GM19372 (cell line): ENCODE results near the gene THRAP3.
"Not testable (repeated sequence)": the region's sequence is repeated elsewhere in the genome, so short reads cannot be mapped to it uniquely, and the experiment has no call there.

Source experiments
- ATAC-seq: cut with Tn5 transposase; IDR thresholded peaks from one replicate; pipeline ENCODE4 v1.9.1; 2021; ENCODE audit warnings: mild to moderate bottlenecking, low read depth, moderate library complexity; ENCODE audit not compliant: unreplicated experiment

THRAP3 gene

GRCh38 chr1:36223996-36224536, at the start of gene THRAP3:
Gene THRAP3, plus strand, starts transcription at chr1:36224443. Its CDS starts 58,121 bp downstream, at chr1:36282564.
- ATAC-seq, result peak; percentile 91

- no peak for ATAC-seq
Observed at GRCh38 chr1:36174713-36175112, 49.5 kb upstream of the THRAP3 start.

- ATAC-seq, result no peak
Observed at GRCh38 chr1:36175137-36176095, 48.8 kb upstream of the THRAP3 start.

GRCh38 chr1:36176106-36176949, 47.9 kb upstream of the THRAP3 start:
- ATAC-seq, result no peak

- ATAC-seq, result no peak
Observed at GRCh38 chr1:36177589-36178431, 46.4 kb upstream of the THRAP3 start.

- no peak for ATAC-seq
Observed at GRCh38 chr1:36178471-36179219, 45.6 kb upstream of the THRAP3 start.

GRCh38 chr1:36179220-36179600, 45.0 kb upstream of the THRAP3 start:
- no peak for ATAC-seq

- no peak for ATAC-seq
Observed at GRCh38 chr1:36182734-36183133, 41.5 kb upstream of the THRAP3 start.

GRCh38 chr1:36183309-36183856, 40.9 kb upstream of the THRAP3 start:
- ATAC-seq, result no peak

GRCh38 chr1:36187800-36188593, 36.2 kb upstream of the THRAP3 start:
- ATAC-seq, result peak; percentile 74

- not testable (repeated sequence) for ATAC-seq
Observed at GRCh38 chr1:36196805-36197204, 27.4 kb upstream of the THRAP3 start.

- no peak for ATAC-seq
Observed at GRCh38 chr1:36198641-36199040, 25.6 kb upstream of the THRAP3 start.

GRCh38 chr1:36199934-36200741, 24.1 kb upstream of the THRAP3 start:
- no peak for ATAC-seq

- ATAC-seq, result no peak
Observed at GRCh38 chr1:36203027-36203553, 21.2 kb upstream of the THRAP3 start.

GRCh38 chr1:36203554-36204346, 20.5 kb upstream of the THRAP3 start:
- ATAC-seq, result no peak

- no peak for ATAC-seq
Observed at GRCh38 chr1:36204347-36204909, 19.8 kb upstream of the THRAP3 start.
